H1 (cell line): Measurements from ENCODE around the gene STRN. TPM values are rescaled to one million over a fixed set of nuclear protein-coding genes. Genes with fewer than 3 reads are reported as not detected.

Experiments
- CTCF ChIA-PET: fragments of 300-600 bp; sonication (Branson Sonifier 250); formaldehyde crosslinking; loops from one replicate; lab custom pipeline; 2021; ENCODE audit not compliant: partially characterized antibody; lab: Charles Lee
- POLR2A ChIA-PET: fragments of 300-600 bp; sonication (Branson Sonifier 250); formaldehyde crosslinking; loops from one replicate; lab custom pipeline; 2021; ENCODE audit warnings: inconsistent platforms; ENCODE audit not compliant: partially characterized antibody; lab: Charles Lee
- DNase-seq, 2 experiments: peaks; one replicate each; pipeline versions ENCODE4 v3.0.0 to v3.0.0-alpha.2; 2010 to 2022; ENCODE audit warnings: low spot score in 2 of 2, low read depth in 1 of 2, mixed read lengths in 1 of 2
- FAIRE-seq: peaks from 2 replicates; lab custom pipeline; 2011; peaks lifted over from hg19 to GRCh38; lab: Jason Lieb, UNC
- H2AFZ ChIP-seq: 2 replicates; pipeline ENCODE4 v1.8.1; 2012; ENCODE audit warnings: low read length, inconsistent platforms
- H2AK5ac ChIP-seq: 2 replicates; pipeline ENCODE4 v1.6.1; 2013; ENCODE audit warnings: low read depth, low read length
- H2BK120ac ChIP-seq: replicated peaks from 2 replicates; pipeline ENCODE3; 2013; ENCODE audit warnings: low read depth, low read length, inconsistent platforms
- H2BK12ac ChIP-seq: 2 replicates; pipeline ENCODE4 v1.6.1; 2013; ENCODE audit warnings: low read depth, low read length
- H2BK15ac ChIP-seq: 2 replicates; pipeline ENCODE4 v1.6.1; 2013; ENCODE audit warnings: low read length
- H2BK20ac ChIP-seq: 2 replicates; pipeline ENCODE4 v1.6.1; 2013; ENCODE audit warnings: low read length
- H2BK5ac ChIP-seq: 2 replicates; pipeline ENCODE4 v1.6.1; 2013; ENCODE audit warnings: low read depth, low read length
- H3K14ac ChIP-seq: 2 replicates; pipeline ENCODE4 v1.6.1; 2013; ENCODE audit warnings: inconsistent platforms; ENCODE audit not compliant: insufficient read length
- H3K18ac ChIP-seq: 2 replicates; pipeline ENCODE4 v1.6.1; 2013; ENCODE audit warnings: low read length; ENCODE audit errors: extremely low read depth
- H3K23ac ChIP-seq: 2 replicates; pipeline ENCODE4 v1.6.1; 2013; ENCODE audit warnings: inconsistent platforms; ENCODE audit not compliant: insufficient read length
- H3K23me2 ChIP-seq: 2 replicates; pipeline ENCODE4 v1.6.1; 2013; ENCODE audit warnings: low read depth, low read length
- H3K27ac ChIP-seq: 2 replicates; pipeline ENCODE4 v1.6.1; 2011; ENCODE audit warnings: low read depth, low read length, inconsistent platforms
- H3K27me3 ChIP-seq, 4 experiments: replicated peaks in 1 of 4; 1 replicate in 1 of 4; 2 replicates in 3 of 4; pipeline versions ENCODE4 v1.6.1 to v1.8.1; 2011 to 2013; ENCODE audit warnings: low read length in 3 of 4, mild to moderate bottlenecking in 3 of 4, inconsistent platforms in 2 of 4, mixed read lengths in 2 of 4, moderate library complexity in 1 of 4; ENCODE audit not compliant: control insufficient read depth in 3 of 4, insufficient read depth in 3 of 4; ENCODE audit errors: extremely low read depth in 1 of 4
- H3K36me3 ChIP-seq, 4 experiments: 2 replicates each; pipeline versions ENCODE4 v1.6.1 to v1.8.1; 2011 to 2013; ENCODE audit warnings: mild to moderate bottlenecking in 4 of 4, low read length in 3 of 4, moderate library complexity in 2 of 4, control low read depth in 1 of 4, inconsistent platforms in 1 of 4; ENCODE audit not compliant: insufficient read depth in 4 of 4, control insufficient read depth in 2 of 4
- H3K4ac ChIP-seq: replicated peaks from 2 replicates; pipeline ENCODE3; 2013; ENCODE audit warnings: low read length, low read depth, mixed read lengths, inconsistent platforms; ENCODE audit not compliant: insufficient read length
- H3K4me1 ChIP-seq, 4 experiments: replicated peaks in 1 of 4; 1 replicate in 1 of 4; 2 replicates in 3 of 4; pipeline versions ENCODE4 v1.6.1 to v1.8.1; 2011 to 2013; ENCODE audit warnings: low read length in 3 of 4, inconsistent platforms in 2 of 4, mixed read lengths in 1 of 4; ENCODE audit not compliant: insufficient read depth in 4 of 4, control insufficient read depth in 3 of 4
- H3K4me2 ChIP-seq, 2 experiments: 2 replicates each; pipeline versions ENCODE4 v1.6.1 to v1.8.1; 2011 to 2013; ENCODE audit warnings: low read depth in 2 of 2, low read length in 2 of 2, control low read depth in 1 of 2, inconsistent platforms in 1 of 2, mild to moderate bottlenecking in 1 of 2; ENCODE audit not compliant: insufficient read depth in 1 of 2
- H3K4me3 ChIP-seq, 4 experiments: fragments of 200-600, 300-600 bp in 1 of 4; sonication (generic), shearing (Covaris generic), sonication (Bioruptor Twin) in 1 of 4; 2 replicates each; pipeline versions ENCODE4 v1.5.1 to v1.8.1; 2011 to 2016; ENCODE audit warnings: low read length in 4 of 4, low read depth in 3 of 4, control low read depth in 2 of 4, inconsistent platforms in 2 of 4, mild to moderate bottlenecking in 2 of 4, mixed read lengths in 1 of 4, moderate library complexity in 1 of 4; ENCODE audit not compliant: insufficient read depth in 2 of 4; ENCODE audit errors: extremely low read depth in 1 of 4
- H3K56ac ChIP-seq: replicated peaks from 2 replicates; pipeline ENCODE3; 2013; ENCODE audit warnings: low read depth, mild to moderate bottlenecking, mixed read lengths, low read length, inconsistent platforms; ENCODE audit not compliant: insufficient read length
- H3K79me1 ChIP-seq: 2 replicates; pipeline ENCODE4 v1.6.1; 2013; ENCODE audit warnings: low read depth, low read length, control low read depth
- H3K79me2 ChIP-seq, 2 experiments: 2 replicates each; pipeline versions ENCODE4 v1.6.1 to v1.8.1; 2012 to 2013; ENCODE audit warnings: low read length in 2 of 2, mild to moderate bottlenecking in 2 of 2, inconsistent platforms in 1 of 2; ENCODE audit not compliant: insufficient read depth in 2 of 2, control insufficient read depth in 1 of 2
- H3K9ac ChIP-seq, 4 experiments: replicated peaks in 1 of 4; 1 replicate in 1 of 4; 2 replicates in 3 of 4; pipeline versions ENCODE4 v1.6.1 to v1.8.1; 2011 to 2013; ENCODE audit warnings: low read depth in 3 of 4, low read length in 3 of 4, control low read depth in 2 of 4, mild to moderate bottlenecking in 2 of 4, moderate library complexity in 2 of 4, inconsistent platforms in 1 of 4; ENCODE audit errors: extremely low read depth in 1 of 4
- H3K9me3 ChIP-seq, 2 experiments: 2 replicates each; pipeline versions ENCODE4 v1.6.1 to v1.8.1; 2012 to 2013; ENCODE audit warnings: mild to moderate bottlenecking in 2 of 2, moderate library complexity in 2 of 2, control low read depth in 1 of 2, inconsistent platforms in 1 of 2, low read depth in 1 of 2, low read length in 1 of 2, mixed read lengths in 1 of 2; ENCODE audit not compliant: insufficient read depth in 2 of 2
- H4K20me1 ChIP-seq, 2 experiments: replicated peaks in 1 of 2; 2 replicates each; pipeline versions ENCODE3 to v1.8.1; 2011 to 2013; ENCODE audit warnings: inconsistent platforms in 2 of 2, low read length in 2 of 2, mild to moderate bottlenecking in 1 of 2; ENCODE audit not compliant: insufficient read depth in 2 of 2, control insufficient read depth in 1 of 2
- H4K5ac ChIP-seq: 2 replicates; pipeline ENCODE4 v1.6.1; 2013; ENCODE audit warnings: low read length, low read depth, mixed read lengths, inconsistent platforms; ENCODE audit not compliant: insufficient read length
- H4K8ac ChIP-seq: 2 replicates; pipeline ENCODE4 v1.8.0; 2013; ENCODE audit warnings: mild to moderate bottlenecking, moderate library complexity, low read length, inconsistent platforms; ENCODE audit not compliant: insufficient read depth; ENCODE audit errors: extremely low read depth
- H4K91ac ChIP-seq: replicated peaks from 2 replicates; pipeline ENCODE3; 2013; ENCODE audit warnings: low read length, mixed read lengths, inconsistent platforms; ENCODE audit not compliant: insufficient read length
- FOSL1 ChIP-seq: IDR thresholded peaks from 2 replicates; pipeline ENCODE4 v1.6.1; 2011; ENCODE audit warnings: mild to moderate bottlenecking, low read depth, low read length, moderate library complexity; ENCODE audit not compliant: insufficient read depth
- RNF2 ChIP-seq: fragments of 200-900, 300-1000 bp; sonication (generic); IDR thresholded peaks from 2 replicates; pipeline ENCODE4 v1.7.1; 2016; ENCODE audit warnings: borderline replicate concordance, low read depth, mild to moderate bottlenecking, antibody characterized with exemption, low read length; ENCODE audit not compliant: poor library complexity, severe bottlenecking; ENCODE audit errors: missing control alignments
- SP1 ChIP-seq: IDR thresholded peaks from 2 replicates; pipeline ENCODE4 v1.6.1; 2011; ENCODE audit warnings: low read depth, low read length
- WGBS, 2 experiments: shearing (Covaris generic) in 1 of 2; methylation state at CpG; one replicate each; pipeline versions ENCODE4 v1.1.6 to v1.1.7; 2013 to 2015; ENCODE audit warnings: low lambda C conversion rate in 2 of 2, mixed read lengths in 2 of 2, inconsistent platforms in 1 of 2, low coverage in 1 of 2, missing lambda C conversion rate in 1 of 2; ENCODE audit not compliant: insufficient replicate concordance in 2 of 2, insufficient coverage in 1 of 2, insufficient read length in 1 of 2; ENCODE audit errors: extremely low coverage in 1 of 2, missing lambda C conversion rate in 1 of 2; 5-methylcytosine and 5-hydroxymethylcytosine counted together
- polyA plus RNA-seq, 7 experiments: library from polyadenylated mRNA; depleted of rRNA in 3 of 7; stranded (reverse) in 5 of 7; unstranded in 2 of 7; fragments of >200 nt in 5 of 7; fragments of 200-250 nt in 2 of 7; gene quantifications; 1 replicate in 5 of 7; 2 replicates in 1 of 7; 4 replicates in 1 of 7; pipeline versions ENCODE4 v1.2.1 to v1.2.3, GENCODE V29; 2011 to 2013; ENCODE audit warnings: missing spikeins in 2 of 7, mixed read lengths in 2 of 7
- total RNA-seq: library from RNA; stranded (reverse); fragmentation: NEBNext Ultra II Directional; extraction: Animal tissue kit (Norgen Biotek cat#: 25700); gene quantifications from 2 replicates; pipeline ENCODE4 v1.2.1, GENCODE V29; 2021

The STRN gene
- total and polyA plus RNA-seq, 2 of the 8 experiments (the other 6 are each of a cell fraction or from before 2014, with no cell fraction given): 8.3 to 47.0 TPM

DNA sequence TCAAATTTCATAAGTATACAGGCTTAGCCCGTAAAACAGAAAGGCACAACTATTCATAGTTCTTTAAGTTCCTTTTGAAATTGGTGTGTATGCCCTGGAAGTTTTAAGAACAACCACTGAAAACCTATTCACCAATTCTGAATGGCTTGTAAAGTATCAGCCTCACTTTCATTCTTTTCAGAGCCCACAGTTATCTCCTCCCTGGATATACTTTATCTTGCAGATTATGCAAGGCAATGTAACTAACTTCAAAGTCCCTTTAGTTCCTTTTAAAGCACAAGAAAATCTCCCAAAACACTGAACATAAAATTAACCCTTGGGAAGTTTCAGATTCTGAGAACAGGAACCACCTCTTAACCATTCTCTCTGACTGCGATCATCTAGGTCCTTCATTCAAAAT, 1.1 kb downstream of the STRN start:
- Histone ChIP-seq H2AFZ (no peak overlapping the region), H3K4me2 (peak overlapping the region; percentile 82 to 86), H2BK120ac (no peak overlapping the region), H3K18ac (no peak overlapping the region), H3K14ac (no peak overlapping the region), H3K9ac (no peak overlapping the region; a peak in 2 of 7 replicates), H3K79me1 (no peaks in the 10 kb centered on the region), H2BK15ac (no peak overlapping the region), H3K23ac (no peak overlapping the region), H3K4me3 (peak overlapping the region; percentile 89 to 95 (median 92)), H2BK20ac (no peak overlapping the region), H3K27me3 (no peaks in the 10 kb centered on the region), H3K56ac (no peak overlapping the region), H4K8ac (no peak overlapping the region), H3K4me1 (peaks cover 7 to 19% (median 15%) of the 10 kb centered on the region in 4 experiments), H4K20me1 (no peaks in the 10 kb centered on the region), H3K36me3 (no peaks in the 10 kb centered on the region; a peak in 1 of 8 replicates), H3K27ac (no peak overlapping the region), H2AK5ac (no peak overlapping the region), H3K79me2 (peaks cover 0 to 45% of the 10 kb centered on the region in 2 experiments; a peak in 3 of 4 replicates), H3K23me2 (peaks cover 11% of the 10 kb centered on the region), H3K9me3 (no peaks in the 10 kb centered on the region), H4K91ac (no peak overlapping the region), H2BK5ac (peak overlapping the region; percentile 95; the same call in 1 of the 2 replicates), H4K5ac (no peak overlapping the region), H3K4ac (no peak overlapping the region), H2BK12ac (no peak overlapping the region; the same call in 1 of the 2 replicates)
- 23% methylated on average over 2 of the region's 2 CpGs; no CpG with 5 or more reads in 1 of the 2 experiments for WGBS, 2 experiments
- ChIA-PET CTCF (no interaction called here), POLR2A (no interaction called here)
- FAIRE-seq (no peak), DNase-seq (no peak)
- TF ChIP-seq SP1 (no peak), FOSL1 (no peak), RNF2 (no peak)
